ENCODE measurements around the gene KIF1A.

DNA sequence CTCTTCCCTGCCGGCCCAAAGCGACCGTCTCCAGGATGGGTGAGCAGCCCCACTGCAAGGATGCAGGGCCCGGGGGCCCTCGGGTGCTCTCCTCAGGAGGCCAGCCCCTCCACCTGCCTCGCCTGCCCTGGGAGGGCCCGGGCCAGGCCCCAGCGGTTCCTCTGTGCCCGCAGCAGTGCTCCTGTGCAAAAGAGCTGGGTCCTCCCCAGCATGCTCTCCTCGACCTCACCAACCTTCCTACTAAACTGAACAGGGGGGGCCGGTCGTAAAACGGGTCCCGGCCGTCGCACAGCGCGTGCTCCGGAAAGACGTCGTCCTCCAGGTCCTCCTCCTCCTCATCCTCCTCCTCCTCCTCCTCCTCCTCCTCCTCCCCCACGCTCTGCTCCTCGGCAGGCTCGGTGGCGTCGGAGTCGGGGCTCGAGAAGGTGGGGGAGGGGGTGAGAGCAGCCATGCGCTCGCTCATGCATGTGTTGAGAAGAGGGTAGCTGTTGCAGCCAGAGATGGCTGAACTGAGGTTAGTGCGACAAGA is 62.9 kb downstream of the KIF1A start:
- TF ChIP-seq CTCF (conservative IDR thresholded peaks at IDR 0.05; ENCODE audit: low read depth, low read length) (no peak), EZH2phosphoT487 (IDR thresholded peaks at IDR 0.05; ENCODE audit: borderline replicate concordance, low read length) (no peak), EZH2 (IDR thresholded peaks at IDR 0.05; ENCODE audit: low read length, unreplicated experiment) (no peak)
